HCT116 (cell line): ENCODE results near the gene CUL5. TPM values are rescaled to one million over a fixed set of nuclear protein-coding genes. Genes with fewer than 3 reads are reported as not detected.

ENCODE experiments used
- ATAC-seq: fragments of 200-7000 bp; cut with Tn5 transposase; 2 replicates; pipeline ENCODE4 v1.9.1; 2020; ENCODE audit warnings: mild to moderate bottlenecking, moderate library complexity
- BruUV-seq: library from RNA; stranded (reverse); fragments of 400-500 nt; replicated peaks from 2 replicates; lab custom pipeline; 2021; lab: Mats Ljungman, UMichigan
- CTCF ChIA-PET: fragments of 300-600 bp; sonication (Branson Sonifier 250); formaldehyde crosslinking; loops from one replicate; lab custom pipeline; 2021; ENCODE audit warnings: antibody characterized with exemption; lab: Charles Lee
- POLR2A ChIA-PET: fragments of 300-600, 350-600 bp; sonication (Branson Sonifier 250); formaldehyde crosslinking; loops from one replicate; lab custom pipeline; 2021; ENCODE audit warnings: antibody characterized with exemption; lab: Charles Lee
- RAD21 ChIA-PET, 2 experiments: fragments of 300-600 bp; sonication (Branson Sonifier 250); formaldehyde crosslinking; loops; one replicate each; lab custom pipeline; 2023; ENCODE audit warnings: low total read pairs in 2 of 2; ENCODE audit not compliant: uncharacterized antibody in 2 of 2, unreplicated experiment in 2 of 2, low non-redundant PET in 1 of 2; lab: Charles Lee
- DNase-seq: peaks from one replicate; pipeline ENCODE4 v3.0.0-alpha.2; 2010; ENCODE audit warnings: low read depth, low spot score
- H2AFZ ChIP-seq: fragments of 200-600 bp; shearing (Covaris generic), sonication (generic); 2 replicates; pipeline ENCODE4 v1.6.1; 2017; ENCODE audit warnings: low read depth, mixed run types, mixed read lengths, antibody characterized with exemption, low read length; ENCODE audit not compliant: poor library complexity, severe bottlenecking
- H3K27ac ChIP-seq: 2 replicates; pipeline ENCODE4 v1.5.1; 2012; ENCODE audit warnings: low read depth, low read length
- H3K27me3 ChIP-seq: fragments of 200-600 bp; sonication (generic); 2 replicates; pipeline ENCODE4 v1.6.1; 2016; ENCODE audit warnings: mixed run types, low read length, mixed read lengths; ENCODE audit not compliant: insufficient read depth
- H3K36me3 ChIP-seq, 2 experiments: fragments of 200-500 bp in 1 of 2; fragments of 200-600 bp in 1 of 2; sonication (Bioruptor generic) in 1 of 2; sonication (generic) in 1 of 2; 2 replicates each; pipeline versions ENCODE4 v1.5.1 to v1.6.1; 2014 to 2016; ENCODE audit warnings: low read length in 2 of 2, inconsistent platforms in 1 of 2, mixed read lengths in 1 of 2, mixed run types in 1 of 2; ENCODE audit not compliant: insufficient read depth in 2 of 2, control insufficient read depth in 1 of 2
- H3K4me1 ChIP-seq, 2 experiments: fragments of 200-600 bp in 1 of 2; sonication (generic) in 1 of 2; 2 replicates each; pipeline versions ENCODE4 v1.5.1 to v1.6.1; 2012 to 2017; ENCODE audit warnings: low read length in 2 of 2, inconsistent platforms in 1 of 2, mild to moderate bottlenecking in 1 of 2, mixed read lengths in 1 of 2, mixed run types in 1 of 2, moderate library complexity in 1 of 2; ENCODE audit not compliant: insufficient read depth in 2 of 2, control insufficient read depth in 1 of 2
- H3K4me2 ChIP-seq: fragments of 200-600 bp; sonication (generic); 2 replicates; pipeline ENCODE4 v1.6.1; 2017; ENCODE audit warnings: mixed run types, low read length, mixed read lengths
- H3K4me3 ChIP-seq, 2 experiments: fragments of 200-600 bp in 1 of 2; sonication (generic) in 1 of 2; replicated peaks in 1 of 2; 2 replicates each; pipeline ENCODE4 v1.5.1; 2011 to 2016; ENCODE audit warnings: low read length in 2 of 2, control low read depth in 1 of 2, low read depth in 1 of 2, mild to moderate bottlenecking in 1 of 2, mixed read lengths in 1 of 2, mixed run types in 1 of 2
- H3K79me2 ChIP-seq: fragments of 200-600 bp; sonication (generic); 2 replicates; pipeline ENCODE4 v1.6.1; 2017; ENCODE audit warnings: mild to moderate bottlenecking, mixed run types, low read length, moderate library complexity, mixed read lengths; ENCODE audit not compliant: insufficient read depth
- H3K9ac ChIP-seq: fragments of 200-600 bp; sonication (generic); 2 replicates; pipeline ENCODE4 v1.6.1; 2016; ENCODE audit warnings: low read length, mixed read lengths
- H3K9me2 ChIP-seq: fragments of 200-600 bp; sonication (generic), shearing (Covaris generic); 2 replicates; pipeline ENCODE4 v1.6.1; 2017; ENCODE audit warnings: mixed run types, mild to moderate bottlenecking, moderate library complexity; ENCODE audit not compliant: insufficient read depth
- H3K9me3 ChIP-seq, 2 experiments: fragments of 200-500 bp in 1 of 2; fragments of 200-600 bp in 1 of 2; sonication (Bioruptor generic) in 1 of 2; sonication (generic) in 1 of 2; 2 replicates each; pipeline ENCODE4 v1.6.1; 2014 to 2017; ENCODE audit warnings: low read length in 2 of 2, mixed read lengths in 2 of 2, inconsistent platforms in 1 of 2, low read depth in 1 of 2, mild to moderate bottlenecking in 1 of 2, mixed run types in 1 of 2, moderate library complexity in 1 of 2; ENCODE audit not compliant: control insufficient read depth in 1 of 2, insufficient read depth in 1 of 2
- H4K20me1 ChIP-seq: fragments of 200-600 bp; sonication (generic), shearing (Covaris generic); 2 replicates; pipeline ENCODE4 v1.6.1; 2017; ENCODE audit warnings: mixed run types, mild to moderate bottlenecking, moderate library complexity; ENCODE audit not compliant: insufficient read depth
- CEBPB ChIP-seq: IDR thresholded peaks from 2 replicates; pipeline ENCODE4 v1.6.1; 2012; ENCODE audit warnings: low read depth
- ELF1 ChIP-seq: IDR thresholded peaks from 2 replicates; pipeline ENCODE4 v1.6.1; 2012; ENCODE audit warnings: low read depth, borderline replicate concordance
- EZH2 ChIP-seq: fragments of 200-600 bp; sonication (generic); IDR thresholded peaks from 2 replicates; pipeline ENCODE4 v1.6.1; 2017; ENCODE audit warnings: antibody characterized with exemption, mixed run types
- EZH2phosphoT487 ChIP-seq: fragments of 200-600 bp; IDR thresholded peaks from 2 replicates; pipeline ENCODE4 v1.6.1; 2018; ENCODE audit warnings: antibody characterized with exemption, borderline replicate concordance
- FOSL1 ChIP-seq: IDR thresholded peaks from 2 replicates; pipeline ENCODE4 v1.6.1; 2012; ENCODE audit warnings: low read depth
- JUND ChIP-seq: IDR thresholded peaks from 2 replicates; pipeline ENCODE4 v1.6.1; 2012
- RAD21 ChIP-seq: IDR thresholded peaks from 2 replicates; pipeline ENCODE4 v1.6.1; 2012; ENCODE audit warnings: low read depth, mild to moderate bottlenecking
- SP1 ChIP-seq: IDR thresholded peaks from 2 replicates; pipeline ENCODE4 v1.6.1; 2012; ENCODE audit warnings: low read depth
- SRF ChIP-seq: IDR thresholded peaks from 2 replicates; pipeline ENCODE4 v1.6.1; 2012; ENCODE audit warnings: low read depth
- TCF7L2 ChIP-seq: IDR thresholded peaks from 2 replicates; pipeline ENCODE4 v1.7.0; 2011; ENCODE audit warnings: borderline replicate concordance, inconsistent platforms; ENCODE audit not compliant: insufficient read depth, insufficient read length; ENCODE audit errors: extremely low read depth
- YY1 ChIP-seq: IDR thresholded peaks from 2 replicates; pipeline ENCODE4 v1.6.1; 2011; ENCODE audit warnings: low read length, low read depth, moderate library complexity, mild to moderate bottlenecking; ENCODE audit not compliant: insufficient replicate concordance; ENCODE audit errors: extremely low read depth
- intact Hi-C: fragments of 100-400 bp; cut with micrococcal nuclease; formaldehyde crosslinking; loops from 2 replicates; pipeline ENCODE4 v1.10.0; 2022
- total RNA-seq: library from RNA; stranded (reverse); gene quantifications from one replicate; pipeline ENCODE4 v1.2.1, GENCODE V29; 2021; ENCODE audit not compliant: unreplicated experiment
- TF ChIP-seq, protein P1 (sequence below): IDR thresholded peaks from 2 replicates; pipeline ENCODE4 v1.6.1; 2012
- TF ChIP-seq, protein P2 (sequence below), 3 experiments: fragments of 200-600 bp in 1 of 3; sonication (generic) in 1 of 3; IDR thresholded peaks in 2 of 3; conservative IDR thresholded peaks in 1 of 3; 2 replicates each; pipeline ENCODE4 v1.5.1; 2012 to 2017; ENCODE audit warnings: low read depth in 2 of 3, low read length in 2 of 3, antibody characterized with exemption in 1 of 3, borderline replicate concordance in 1 of 3, control low read depth in 1 of 3, mild to moderate bottlenecking in 1 of 3, mixed read lengths in 1 of 3, mixed run types in 1 of 3, moderate library complexity in 1 of 3; ENCODE audit not compliant: insufficient read depth in 1 of 3
- TF ChIP-seq, protein P3 (sequence below): IDR thresholded peaks from 2 replicates; pipeline ENCODE4 v1.6.1; 2012; ENCODE audit warnings: low read depth

The CUL5 gene
- total RNA-seq, 1 experiment from 2014 or later: 41.9 TPM

DNA sequence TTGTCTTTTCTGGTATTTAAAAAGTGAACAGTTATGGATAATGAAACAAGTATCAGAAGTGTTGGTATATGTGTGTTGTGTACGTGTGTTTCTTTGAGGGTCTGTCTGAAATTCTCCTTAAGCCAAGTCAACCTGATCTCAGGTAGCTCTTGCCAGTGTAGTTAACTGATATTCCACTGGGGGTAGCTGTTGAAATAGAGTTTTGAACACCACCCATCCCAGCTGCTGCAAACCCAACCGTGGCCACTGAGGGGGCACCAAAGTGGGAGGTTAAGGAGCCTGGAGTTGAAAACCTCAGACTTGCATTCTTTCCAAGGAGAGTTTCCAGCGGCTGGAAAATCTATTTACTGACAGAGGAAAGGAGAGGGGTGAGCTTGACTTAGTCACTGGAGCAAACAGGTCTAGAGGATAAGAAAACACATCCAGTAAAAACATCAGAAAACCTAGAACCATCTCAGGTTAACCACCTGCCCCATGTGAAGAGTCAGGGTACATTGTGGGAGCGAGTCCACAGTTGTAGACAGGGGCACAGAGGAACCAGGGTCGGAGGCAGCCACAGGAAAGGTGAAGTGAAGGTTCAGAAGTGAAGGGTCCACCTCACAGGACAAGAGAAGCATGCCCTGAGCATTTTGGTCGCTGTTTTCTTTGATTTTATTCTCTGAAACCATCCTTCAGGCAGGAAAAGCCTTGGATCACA, 8.8 kb upstream of the CUL5 start:
- no peaks in the 10 kb centered on the region for H3K9me3 ChIP-seq
- no peaks in the 10 kb centered on the region for H4K20me1 ChIP-seq
- no peak overlapping the region for H3K27ac ChIP-seq
- no peaks in the 10 kb centered on the region for H3K9me2 ChIP-seq
- H2AFZ ChIP-seq: peak overlapping the region; percentile 83
- ChIA-PET CTCF (interaction anchor here (0.7 to 1.2 kb wide), 7 partner anchors 8 to 118 kb away, joined by 3 to 18 read pairs (median 4); partner anchors contain the start of gene CUL5), POLR2A (interaction anchor here (1.0 kb wide), 1 partner anchor 9 kb away, joined by 7 read pairs; the partner anchor contains the start of gene CUL5), RAD21 (interaction anchor here in 1 of 2 experiments (0.6 kb wide), 1 partner anchor 154 kb away, joined by 3 read pairs; no protein-coding TSS in a partner anchor)
- H3K4me1 ChIP-seq: peaks cover 0 to 10% of the 10 kb centered on the region in 2 experiments; a peak in 1 of 4 replicates
- peak; percentile 74 for DNase-seq
- BruUV-seq: no TSS peak
- no peaks in the 10 kb centered on the region for H3K79me2 ChIP-seq
- no peak for TF ChIP-seq FOSL1
- TF ChIP-seq, protein P1, sequence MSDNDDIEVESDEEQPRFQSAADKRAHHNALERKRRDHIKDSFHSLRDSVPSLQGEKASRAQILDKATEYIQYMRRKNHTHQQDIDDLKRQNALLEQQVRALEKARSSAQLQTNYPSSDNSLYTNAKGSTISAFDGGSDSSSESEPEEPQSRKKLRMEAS: no peak
- no peak for TF ChIP-seq TCF7L2
- no peak for TF ChIP-seq CEBPB
- TF ChIP-seq, protein P2, sequence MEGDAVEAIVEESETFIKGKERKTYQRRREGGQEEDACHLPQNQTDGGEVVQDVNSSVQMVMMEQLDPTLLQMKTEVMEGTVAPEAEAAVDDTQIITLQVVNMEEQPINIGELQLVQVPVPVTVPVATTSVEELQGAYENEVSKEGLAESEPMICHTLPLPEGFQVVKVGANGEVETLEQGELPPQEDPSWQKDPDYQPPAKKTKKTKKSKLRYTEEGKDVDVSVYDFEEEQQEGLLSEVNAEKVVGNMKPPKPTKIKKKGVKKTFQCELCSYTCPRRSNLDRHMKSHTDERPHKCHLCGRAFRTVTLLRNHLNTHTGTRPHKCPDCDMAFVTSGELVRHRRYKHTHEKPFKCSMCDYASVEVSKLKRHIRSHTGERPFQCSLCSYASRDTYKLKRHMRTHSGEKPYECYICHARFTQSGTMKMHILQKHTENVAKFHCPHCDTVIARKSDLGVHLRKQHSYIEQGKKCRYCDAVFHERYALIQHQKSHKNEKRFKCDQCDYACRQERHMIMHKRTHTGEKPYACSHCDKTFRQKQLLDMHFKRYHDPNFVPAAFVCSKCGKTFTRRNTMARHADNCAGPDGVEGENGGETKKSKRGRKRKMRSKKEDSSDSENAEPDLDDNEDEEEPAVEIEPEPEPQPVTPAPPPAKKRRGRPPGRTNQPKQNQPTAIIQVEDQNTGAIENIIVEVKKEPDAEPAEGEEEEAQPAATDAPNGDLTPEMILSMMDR (IDR thresholded peaks at IDR 0.05 in 2 of 3, conservative IDR thresholded peaks at IDR 0.05 in 1 of 3; ENCODE audit: borderline replicate concordance in 1 of 3, insufficient read depth in 1 of 3, low read depth in 2 of 3, low read length in 2 of 3): peak; percentile 81 to 96 (median 85)
- TF ChIP-seq JUND: no peak
- peak; percentile 85 for TF ChIP-seq RAD21
- no peak for TF ChIP-seq SRF
- TF ChIP-seq EZH2: no peak
- no peak for TF ChIP-seq EZH2phosphoT487
- TF ChIP-seq ELF1: no peak
- TF ChIP-seq YY1: peak; percentile 33
- TF ChIP-seq, protein P3, sequence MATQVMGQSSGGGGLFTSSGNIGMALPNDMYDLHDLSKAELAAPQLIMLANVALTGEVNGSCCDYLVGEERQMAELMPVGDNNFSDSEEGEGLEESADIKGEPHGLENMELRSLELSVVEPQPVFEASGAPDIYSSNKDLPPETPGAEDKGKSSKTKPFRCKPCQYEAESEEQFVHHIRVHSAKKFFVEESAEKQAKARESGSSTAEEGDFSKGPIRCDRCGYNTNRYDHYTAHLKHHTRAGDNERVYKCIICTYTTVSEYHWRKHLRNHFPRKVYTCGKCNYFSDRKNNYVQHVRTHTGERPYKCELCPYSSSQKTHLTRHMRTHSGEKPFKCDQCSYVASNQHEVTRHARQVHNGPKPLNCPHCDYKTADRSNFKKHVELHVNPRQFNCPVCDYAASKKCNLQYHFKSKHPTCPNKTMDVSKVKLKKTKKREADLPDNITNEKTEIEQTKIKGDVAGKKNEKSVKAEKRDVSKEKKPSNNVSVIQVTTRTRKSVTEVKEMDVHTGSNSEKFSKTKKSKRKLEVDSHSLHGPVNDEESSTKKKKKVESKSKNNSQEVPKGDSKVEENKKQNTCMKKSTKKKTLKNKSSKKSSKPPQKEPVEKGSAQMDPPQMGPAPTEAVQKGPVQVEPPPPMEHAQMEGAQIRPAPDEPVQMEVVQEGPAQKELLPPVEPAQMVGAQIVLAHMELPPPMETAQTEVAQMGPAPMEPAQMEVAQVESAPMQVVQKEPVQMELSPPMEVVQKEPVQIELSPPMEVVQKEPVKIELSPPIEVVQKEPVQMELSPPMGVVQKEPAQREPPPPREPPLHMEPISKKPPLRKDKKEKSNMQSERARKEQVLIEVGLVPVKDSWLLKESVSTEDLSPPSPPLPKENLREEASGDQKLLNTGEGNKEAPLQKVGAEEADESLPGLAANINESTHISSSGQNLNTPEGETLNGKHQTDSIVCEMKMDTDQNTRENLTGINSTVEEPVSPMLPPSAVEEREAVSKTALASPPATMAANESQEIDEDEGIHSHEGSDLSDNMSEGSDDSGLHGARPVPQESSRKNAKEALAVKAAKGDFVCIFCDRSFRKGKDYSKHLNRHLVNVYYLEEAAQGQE: no peak
- no peak for TF ChIP-seq SP1
- H3K36me3 ChIP-seq: no peaks in the 10 kb centered on the region
- H3K4me2 ChIP-seq: peak overlapping the region; percentile 14; the same call in 1 of the 2 replicates
- H3K4me3 ChIP-seq: no peak overlapping the region
- no peak overlapping the region for H3K9ac ChIP-seq
- intact Hi-C loops: no loop called here
- no peaks in the 10 kb centered on the region for H3K27me3 ChIP-seq
- ATAC-seq: peak; percentile 99
